Right atrium auricular region (tissue), 2 donors: ENCODE data around the gene HNF1B. TPM values are rescaled to one million over a fixed set of nuclear protein-coding genes. Genes with fewer than 3 reads are reported as not detected.

Experiments used
- DNase-seq: peaks from one replicate; pipeline ENCODE4 v3.0.0-alpha.2; 2019; ENCODE audit warnings: low spot score
- H3K27ac ChIP-seq, 2 donors: fragments of 200-600 bp; sonication (generic); 1 replicate in 1 of 2; 2 replicates in 1 of 2; pipeline ENCODE4 v1.5.1; 2016 to 2019
- H3K27me3 ChIP-seq, 2 donors: fragments of 200-600 bp; sonication (generic); one replicate each; pipeline versions ENCODE4 v1.5.1 to v1.6.0; 2017 to 2019
- H3K36me3 ChIP-seq: fragments of 200-600 bp; sonication (generic); one replicate; pipeline ENCODE4 v1.5.1; 2016
- H3K4me1 ChIP-seq, 2 donors: fragments of 200-600 bp; sonication (generic); one replicate each; pipeline versions ENCODE4 v1.5.1 to v1.6.0; 2017 to 2019
- H3K4me3 ChIP-seq, 2 donors: fragments of 200-600 bp; sonication (generic); 1 replicate in 1 of 2; 2 replicates in 1 of 2; pipeline ENCODE4 v1.5.1; 2017 to 2019; ENCODE audit warnings: mild to moderate bottlenecking in 1 of 2, moderate library complexity in 1 of 2
- H3K9me3 ChIP-seq, 2 donors: fragments of 200-600 bp; sonication (generic); one replicate each; pipeline ENCODE4 v1.5.1; 2019
- CTCF ChIP-seq, 2 donors: fragments of 200-600 bp; sonication (generic); IDR thresholded peaks; one replicate each; pipeline ENCODE4 v1.5.1; 2019; ENCODE audit warnings: antibody characterized with exemption in 2 of 2
- total RNA-seq, 2 donors: library from RNA; depleted of rRNA; stranded (reverse); fragments of >200 nt; gene quantifications; one replicate each; pipeline ENCODE4 v1.1.0, GENCODE V29; 2016

Gene HNF1B
- total RNA-seq, 2 donors from 2014 or later = not detected

- H3K36me3 ChIP-seq = no peaks in the 10 kb centered on the region
- no peak for DNase-seq
- H3K4me3 ChIP-seq = no peak overlapping the region
Measured at GRCh38 chr17:37664214-37664613, 80.6 kb downstream of the HNF1B start.

GRCh38 chr17:37662353-37662752 is 82.5 kb downstream of the HNF1B start:
- no peak overlapping the region for H3K27ac ChIP-seq
- no peak overlapping the region for H3K4me3 ChIP-seq
- no peak for DNase-seq
- no peaks in the 10 kb centered on the region for H3K27me3 ChIP-seq
- H3K36me3 ChIP-seq = no peaks in the 10 kb centered on the region
- H3K4me1 ChIP-seq = no peaks in the 10 kb centered on the region
- no peak for TF ChIP-seq CTCF (IDR thresholded peaks at IDR 0.05)
- H3K9me3 ChIP-seq = no peaks in the 10 kb centered on the region

More at GRCh38 chr17:37664214-37664613, 80.6 kb downstream of the HNF1B start:
- Histone ChIP-seq H3K4me1 (no peaks in the 10 kb centered on the region), H3K9me3 (no peaks in the 10 kb centered on the region), H3K27me3 (no peaks in the 10 kb centered on the region), H3K27ac (no peak overlapping the region)
- TF ChIP-seq CTCF (IDR thresholded peaks at IDR 0.05) = no peak

- Histone ChIP-seq H3K9me3 (no peaks in the 10 kb centered on the region), H3K27ac (no peak overlapping the region), H3K4me1 (no peaks in the 10 kb centered on the region), H3K4me3 (no peak overlapping the region), H3K36me3 (no peaks in the 10 kb centered on the region), H3K27me3 (no peaks in the 10 kb centered on the region)
- no peak for DNase-seq
- TF ChIP-seq CTCF (IDR thresholded peaks at IDR 0.05) = peak in 1 of 2 donors; percentile 11
Measured at GRCh38 chr17:37661400-37662014, 83.4 kb downstream of the HNF1B start.

GRCh38 chr17:37659925-37660324 is 84.9 kb downstream of the HNF1B start:
- no peak for TF ChIP-seq CTCF (IDR thresholded peaks at IDR 0.05)
- no peaks in the 10 kb centered on the region for H3K4me1 ChIP-seq
- no peak overlapping the region for H3K27ac ChIP-seq
- H3K36me3 ChIP-seq = no peaks in the 10 kb centered on the region
- H3K4me3 ChIP-seq = no peak overlapping the region
- H3K9me3 ChIP-seq = no peaks in the 10 kb centered on the region
- no peaks in the 10 kb centered on the region for H3K27me3 ChIP-seq
- DNase-seq = no peak

GRCh38 chr17:37657202-37657601 is 87.7 kb downstream of the HNF1B start:
- H3K9me3 ChIP-seq = no peaks in the 10 kb centered on the region
- no peaks in the 10 kb centered on the region for H3K36me3 ChIP-seq
- no peak overlapping the region for H3K4me3 ChIP-seq
- no peaks in the 10 kb centered on the region for H3K4me1 ChIP-seq
- no peak for TF ChIP-seq CTCF (IDR thresholded peaks at IDR 0.05)
- H3K27ac ChIP-seq = no peak overlapping the region
- no peak for DNase-seq
- H3K27me3 ChIP-seq = no peaks in the 10 kb centered on the region

- H3K27ac ChIP-seq = no peak overlapping the region
- H3K4me3 ChIP-seq = no peak overlapping the region
- H3K36me3 ChIP-seq = no peaks in the 10 kb centered on the region
- no peaks in the 10 kb centered on the region for H3K9me3 ChIP-seq
- H3K27me3 ChIP-seq = no peaks in the 10 kb centered on the region
- TF ChIP-seq CTCF (IDR thresholded peaks at IDR 0.05) = no peak
- H3K4me1 ChIP-seq = no peaks in the 10 kb centered on the region
- DNase-seq = no peak
Measured at GRCh38 chr17:37651849-37652248, 93.0 kb downstream of the HNF1B start.
